Adipose tissue (tissue), 3 donors: ENCODE data around the gene VHLL. TPM values are rescaled to one million over a fixed set of nuclear protein-coding genes. Genes with fewer than 3 reads are reported as not detected.

Experiments used
- H3K27ac ChIP-seq: one replicate; pipeline ENCODE4 v1.5.1; 2013; ENCODE audit warnings: low read depth, low read length
- WGBS, 3 donors: extraction: QIAGEN DNeasy Blood & Tissue Kit; methylation state at CpG; one replicate each; pipeline ENCODE4 v1.1.7; 2013; 5-methylcytosine and 5-hydroxymethylcytosine counted together
- polyA plus RNA-seq, 3 donors: library from polyadenylated mRNA; stranded (reverse); fragments of 200-250 nt; gene quantifications; one replicate each; pipeline ENCODE4 v1.2.3, GENCODE V29; 2013
- donor health status: healthy with polysubstance abuse.
- donor health status: Bipolar disorder and iron deficiency.
- donor health status: healthy.

VHLL gene
- polyA plus RNA-seq, 3 donors, result not detected

- WGBS, 3 donors, result 0 to 1% (median 1%) methylated on average over 17 of the region's 17 CpGs
- H3K27ac ChIP-seq, result no peak within 1 kb of the TSS
Observed at GRCh38 chr1:156295391-156295947, 3.6 kb downstream of the VHLL start, which contains the start of gene GLMP. Gene GLMP, minus strand, starts transcription at chr1:156295679. Its CDS starts 34 bp downstream, at chr1:156295645.

- H3K27ac ChIP-seq, result no peak overlapping the region
- WGBS, 3 donors, result 87 to 92% (median 90%) methylated on average over 9 of the region's 9 CpGs
Observed at GRCh38 chr1:156293895-156294294, 5.2 kb downstream of the VHLL start.

GRCh38 chr1:156293098-156293434 is 6.0 kb downstream of the VHLL start:
- H3K27ac ChIP-seq, result no peak overlapping the region

GRCh38 chr1:156291226-156292061 is 7.7 kb downstream of the VHLL start:
- WGBS, 3 donors, result 11 to 20% (median 20%) methylated on average over 37 of the region's 37 CpGs

More at GRCh38 chr1:156293098-156293434, 6.0 kb downstream of the VHLL start:
- 88 to 96% (median 94%) methylated on average over 8 of the region's 8 CpGs for WGBS, 3 donors

GRCh38 chr1:156289857-156290256 is 9.2 kb downstream of the VHLL start:
- H3K27ac ChIP-seq, result no peak overlapping the region

More at GRCh38 chr1:156291226-156292061, 7.7 kb downstream of the VHLL start:
- no peak overlapping the region for H3K27ac ChIP-seq

GRCh38 chr1:156286061-156286460 is 13.0 kb downstream of the VHLL start:
- WGBS, 3 donors, result 92 to 95% (median 92%) methylated on average over 8 of the region's 8 CpGs

GRCh38 chr1:156285437-156285836 is 13.7 kb downstream of the VHLL start:
- WGBS, 3 donors, result 90 to 93% (median 92%) methylated on average over 20 to 21 of the region's 21 CpGs
- H3K27ac ChIP-seq, result no peak overlapping the region

More at GRCh38 chr1:156286061-156286460, 13.0 kb downstream of the VHLL start:
- H3K27ac ChIP-seq, result no peak overlapping the region

GRCh38 chr1:156284757-156285156 is 14.3 kb downstream of the VHLL start:
- H3K27ac ChIP-seq, result no peak overlapping the region
- 52 to 82% (median 55%) methylated on average over 3 to 4 of the region's 4 CpGs for WGBS, 3 donors

GRCh38 chr1:156284112-156284511 is 15.0 kb downstream of the VHLL start, which contains the start of gene TMEM79:
Gene TMEM79, plus strand, starts transcription at chr1:156284325. Its CDS starts 902 bp downstream, at chr1:156285227.
- WGBS, 3 donors, result 70 to 93% (median 91%) methylated on average over 7 of the region's 7 CpGs
- no peak within 1 kb of the TSS for H3K27ac ChIP-seq

GRCh38 chr1:156283521-156283920 is 15.6 kb downstream of the VHLL start:
- WGBS, 3 donors, result 74 to 94% (median 77%) methylated on average over 1 of the region's 1 CpG
- H3K27ac ChIP-seq, result no peak overlapping the region

GRCh38 chr1:156282479-156283222 is 16.5 kb downstream of the VHLL start, which contains the start of gene SMG5:
Gene SMG5, minus strand, starts transcription at chr1:156282825. Its CDS starts 145 bp downstream, at chr1:156282680.
- WGBS, 3 donors, result 0 to 1% (median 0%) methylated on average over 49 to 50 of the region's 50 CpGs
- no peak within 1 kb of the TSS for H3K27ac ChIP-seq

GRCh38 chr1:156281693-156282478 is 17.2 kb downstream of the VHLL start:
- 9% methylated on average over 22 of the region's 22 CpGs for WGBS, 3 donors

GRCh38 chr1:156281281-156281680 is 17.8 kb downstream of the VHLL start:
- 24 to 32% (median 30%) methylated on average over 8 of the region's 8 CpGs for WGBS, 3 donors
- no peak overlapping the region for H3K27ac ChIP-seq

More at GRCh38 chr1:156281693-156282478, 17.2 kb downstream of the VHLL start:
- H3K27ac ChIP-seq, result no peak overlapping the region

- no peak overlapping the region for H3K27ac ChIP-seq
- WGBS, 3 donors, result 85 to 90% (median 88%) methylated on average over 3 of the region's 3 CpGs
Observed at GRCh38 chr1:156279837-156280236, 19.3 kb downstream of the VHLL start.

- no peak overlapping the region for H3K27ac ChIP-seq
- 31 to 82% (median 50%) methylated on average over 6 of the region's 6 CpGs for WGBS, 3 donors
Observed at GRCh38 chr1:156276966-156277381, 22.1 kb downstream of the VHLL start.

GRCh38 chr1:156276532-156276931 is 22.6 kb downstream of the VHLL start:
- no peak overlapping the region for H3K27ac ChIP-seq

GRCh38 chr1:156270314-156270713 is 28.8 kb downstream of the VHLL start:
- WGBS, 3 donors, result 93 to 96% (median 95%) methylated on average over 3 of the region's 3 CpGs

GRCh38 chr1:156268336-156268735 is 30.8 kb downstream of the VHLL start:
- H3K27ac ChIP-seq, result no peak overlapping the region
- 86 to 90% (median 87%) methylated on average over 4 of the region's 4 CpGs for WGBS, 3 donors

More at GRCh38 chr1:156270314-156270713, 28.8 kb downstream of the VHLL start:
- no peak overlapping the region for H3K27ac ChIP-seq
